ACC112 (cell line): ENCODE measurements around the gene FBL.

Experiments used
- H2AFZ ChIP-seq: fragments of 200-600 bp; sonication (generic); one replicate; pipeline ENCODE4 v1.6.0; 2017; ENCODE audit warnings: antibody characterized with exemption, low read length; ENCODE audit not compliant: unreplicated experiment
- H3K27ac ChIP-seq: fragments of 200-600 bp; sonication (generic); 2 replicates; pipeline ENCODE4 v1.5.1; 2014; ENCODE audit warnings: low read depth, mild to moderate bottlenecking, antibody characterized with exemption, low read length, moderate library complexity
- H3K27me3 ChIP-seq: fragments of 200-600 bp; sonication (generic); 2 replicates; pipeline ENCODE4 v1.6.1; 2014; ENCODE audit warnings: mild to moderate bottlenecking, antibody characterized with exemption, low read length, moderate library complexity, mixed read lengths; ENCODE audit not compliant: insufficient read depth
- H3K36me3 ChIP-seq: fragments of 200-600 bp; sonication (generic); 2 replicates; pipeline ENCODE4 v1.6.1; 2016; ENCODE audit warnings: mild to moderate bottlenecking, antibody characterized with exemption, low read length, moderate library complexity, mixed read lengths; ENCODE audit not compliant: insufficient read depth
- H3K4me1 ChIP-seq: fragments of 200-600 bp; sonication (generic); one replicate; pipeline ENCODE4 v1.6.1; 2016; ENCODE audit warnings: low read length, mixed read lengths; ENCODE audit not compliant: insufficient read depth, unreplicated experiment, control insufficient read depth
- H3K4me3 ChIP-seq: fragments of 200-600 bp; sonication (generic); 2 replicates; pipeline ENCODE4 v1.5.1; 2014; ENCODE audit warnings: mild to moderate bottlenecking, low read depth, low read length
- H3K79me2 ChIP-seq: fragments of 200-600 bp; sonication (generic); one replicate; pipeline ENCODE4 v1.6.0; 2016; ENCODE audit warnings: low read length; ENCODE audit not compliant: control insufficient read depth, unreplicated experiment, insufficient read depth

The FBL gene

GRCh38 chr19:39832341-39833083 is 13.7 kb downstream of the FBL start:
- Histone ChIP-seq H3K27ac (peak overlapping the region; percentile 91; the same call in 1 of the 2 replicates), H3K36me3 (peaks cover 4% of the 10 kb centered on the region; the same call in 1 of the 2 replicates), H3K4me1 (peaks cover 10% of the 10 kb centered on the region), H3K27me3 (no peaks in the 10 kb centered on the region), H2AFZ (no peak overlapping the region), H3K79me2 (no peaks in the 10 kb centered on the region), H3K4me3 (peak overlapping the region; percentile 86)

DNA sequence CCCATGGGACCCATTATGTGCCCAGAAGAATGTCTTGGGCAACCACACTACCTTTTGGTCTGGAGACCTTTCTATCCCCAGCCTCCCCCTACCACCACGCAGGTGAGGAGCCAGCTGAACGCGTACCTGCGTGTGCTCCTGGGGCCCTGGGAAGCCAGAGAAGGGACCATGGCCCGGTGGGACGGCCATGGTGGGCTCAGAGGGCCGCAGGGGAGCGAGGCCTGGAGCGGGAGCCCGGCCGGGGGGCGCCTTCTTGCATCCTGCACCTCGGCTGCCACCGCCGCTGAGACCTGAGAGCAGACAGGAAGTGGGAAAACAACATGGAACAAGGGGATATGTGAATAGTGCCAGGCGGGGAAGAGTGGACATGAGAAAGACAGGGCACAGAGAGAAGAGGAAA is 14.5 kb downstream of the FBL start:
- Histone ChIP-seq H3K27ac (no peak overlapping the region), H3K36me3 (peaks cover 4% of the 10 kb centered on the region; the same call in 1 of the 2 replicates), H3K27me3 (no peaks in the 10 kb centered on the region), H3K79me2 (no peaks in the 10 kb centered on the region), H3K4me3 (no peak overlapping the region), H3K4me1 (peaks cover 10% of the 10 kb centered on the region), H2AFZ (no peak overlapping the region)

GRCh38 chr19:39830847-39831246 is 15.3 kb downstream of the FBL start:
- peaks cover 10% of the 10 kb centered on the region for H3K4me1 ChIP-seq
- no peak overlapping the region for H3K4me3 ChIP-seq
- peaks cover 4% of the 10 kb centered on the region; the same call in 1 of the 2 replicates for H3K36me3 ChIP-seq
- H2AFZ ChIP-seq: no peak overlapping the region
- no peaks in the 10 kb centered on the region for H3K79me2 ChIP-seq
- H3K27ac ChIP-seq: no peak overlapping the region
- H3K27me3 ChIP-seq: no peaks in the 10 kb centered on the region

DNA sequence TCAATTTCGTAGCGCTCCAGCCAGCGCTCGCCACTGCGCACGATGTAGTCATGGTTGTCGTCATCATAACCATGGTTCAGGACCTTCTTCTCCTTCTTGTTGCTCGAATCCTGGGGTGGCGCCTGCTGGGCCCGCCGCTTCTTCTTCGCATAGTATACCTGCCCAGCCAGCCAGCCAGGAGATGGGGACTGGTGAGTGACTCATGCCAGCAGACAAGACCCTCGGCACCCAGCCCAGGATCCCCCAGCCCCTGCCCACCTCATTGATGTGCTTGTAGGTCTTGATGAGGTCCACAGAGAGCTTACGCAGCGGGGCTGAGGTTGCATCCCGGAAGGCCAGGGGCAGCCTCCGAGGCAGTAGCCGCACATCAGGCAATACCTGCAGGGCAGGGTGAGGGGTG is 15.8 kb downstream of the FBL start:
- no peaks in the 10 kb centered on the region for H3K79me2 ChIP-seq

GRCh38 chr19:39829702-39830275 is 16.4 kb downstream of the FBL start:
- Histone ChIP-seq H3K4me1 (peaks cover 12% of the 10 kb centered on the region), H3K27me3 (no peaks in the 10 kb centered on the region), H3K4me3 (no peak overlapping the region), H3K27ac (no peak overlapping the region), H3K36me3 (peaks cover 3% of the 10 kb centered on the region; the same call in 1 of the 2 replicates), H2AFZ (no peak overlapping the region), H3K79me2 (no peaks in the 10 kb centered on the region)

More for the DNA sequence above, 15.8 kb downstream of the FBL start:
- H3K27me3 ChIP-seq: no peaks in the 10 kb centered on the region
- H3K4me3 ChIP-seq: no peak overlapping the region
- no peak overlapping the region for H3K27ac ChIP-seq
- H3K4me1 ChIP-seq: peaks cover 10% of the 10 kb centered on the region
- H2AFZ ChIP-seq: no peak overlapping the region
- H3K36me3 ChIP-seq: peaks cover 4% of the 10 kb centered on the region; the same call in 1 of the 2 replicates

DNA sequence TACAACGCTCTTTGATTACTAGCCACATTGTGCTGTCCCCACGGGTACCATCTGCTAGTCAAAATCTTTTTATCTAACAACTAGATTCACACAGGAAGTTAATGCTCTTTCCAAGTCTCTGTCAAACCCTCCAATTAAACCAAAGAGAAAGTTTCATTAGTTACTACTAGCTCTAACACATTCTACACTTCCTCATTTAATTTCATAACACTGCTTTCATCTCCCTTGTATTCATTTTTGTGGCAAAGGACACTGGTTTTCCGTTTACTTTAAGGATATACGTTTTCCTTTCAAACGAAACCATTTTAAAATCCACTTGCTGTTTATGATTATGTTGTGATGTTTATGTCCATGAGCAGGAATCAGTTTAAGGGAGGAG is 17.5 kb downstream of the FBL start:
- Histone ChIP-seq H3K4me3 (no peak overlapping the region), H3K36me3 (no peaks in the 10 kb centered on the region), H3K4me1 (peaks cover 14% of the 10 kb centered on the region), H3K27me3 (no peaks in the 10 kb centered on the region), H3K79me2 (peaks cover 2% of the 10 kb centered on the region), H2AFZ (no peak overlapping the region), H3K27ac (no peak overlapping the region)

DNA sequence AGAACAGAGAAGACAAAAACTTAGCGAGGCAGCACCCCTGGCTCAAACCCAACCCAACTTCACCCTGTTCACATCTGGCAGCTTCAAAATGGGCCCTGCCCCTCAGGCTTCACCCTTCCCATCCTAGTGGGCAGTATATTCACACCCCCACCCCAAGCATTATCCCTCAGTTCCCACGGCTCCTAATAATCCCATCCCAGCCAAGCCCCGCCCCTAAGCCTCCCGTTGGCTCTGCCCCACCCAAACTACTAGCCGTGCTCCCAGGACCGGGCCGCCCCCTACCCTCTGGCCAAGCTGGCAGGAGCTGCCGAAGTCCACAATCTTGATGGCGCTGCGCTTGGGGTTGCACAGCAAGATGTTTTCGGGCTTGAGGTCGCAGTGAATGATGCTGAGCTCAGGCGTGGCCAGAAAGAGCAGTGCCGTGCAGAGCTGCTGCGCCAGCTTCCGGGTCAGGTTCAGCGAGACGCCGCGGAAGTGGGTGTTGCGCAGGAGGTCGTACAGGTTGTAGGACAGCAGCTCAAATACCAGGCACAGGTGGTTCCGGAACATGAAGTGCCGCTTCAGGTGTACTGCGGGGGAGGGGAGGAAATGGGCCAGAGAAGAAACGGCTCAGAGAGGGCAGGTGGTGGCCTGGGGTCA is 18.0 kb downstream of the FBL start:
- H3K79me2 ChIP-seq: peaks cover 4% of the 10 kb centered on the region
- no peaks in the 10 kb centered on the region for H3K36me3 ChIP-seq
- peaks cover 14% of the 10 kb centered on the region for H3K4me1 ChIP-seq
- no peaks in the 10 kb centered on the region for H3K27me3 ChIP-seq
- H3K4me3 ChIP-seq: no peak overlapping the region
- no peak overlapping the region for H2AFZ ChIP-seq
- H3K27ac ChIP-seq: no peak overlapping the region

DNA sequence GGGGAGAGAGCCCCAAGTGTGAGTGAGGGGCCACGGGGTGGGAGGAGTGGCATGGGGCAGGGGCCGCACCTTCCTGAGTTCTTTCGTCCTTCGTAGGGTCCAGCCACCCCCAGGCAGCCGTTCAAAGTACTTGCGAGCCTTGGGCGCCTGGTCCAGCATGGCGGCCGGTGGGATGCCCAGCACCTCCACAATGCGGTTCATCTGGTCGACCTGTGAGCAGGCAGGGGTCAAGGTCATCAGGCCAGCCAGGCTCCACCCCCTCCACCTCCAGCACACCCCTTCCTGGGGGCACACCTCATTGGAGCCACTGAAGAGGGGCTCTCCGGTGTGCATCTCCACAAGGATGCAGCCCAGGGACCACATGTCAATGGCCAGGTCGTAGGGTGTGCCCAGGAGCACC is 19.0 kb downstream of the FBL start:
- peaks cover 6% of the 10 kb centered on the region for H3K4me1 ChIP-seq
- no peak overlapping the region for H3K27ac ChIP-seq
- no peak overlapping the region for H2AFZ ChIP-seq
- peaks cover 4% of the 10 kb centered on the region for H3K79me2 ChIP-seq
- H3K4me3 ChIP-seq: no peak overlapping the region
- no peaks in the 10 kb centered on the region for H3K27me3 ChIP-seq
- no peaks in the 10 kb centered on the region for H3K36me3 ChIP-seq

DNA sequence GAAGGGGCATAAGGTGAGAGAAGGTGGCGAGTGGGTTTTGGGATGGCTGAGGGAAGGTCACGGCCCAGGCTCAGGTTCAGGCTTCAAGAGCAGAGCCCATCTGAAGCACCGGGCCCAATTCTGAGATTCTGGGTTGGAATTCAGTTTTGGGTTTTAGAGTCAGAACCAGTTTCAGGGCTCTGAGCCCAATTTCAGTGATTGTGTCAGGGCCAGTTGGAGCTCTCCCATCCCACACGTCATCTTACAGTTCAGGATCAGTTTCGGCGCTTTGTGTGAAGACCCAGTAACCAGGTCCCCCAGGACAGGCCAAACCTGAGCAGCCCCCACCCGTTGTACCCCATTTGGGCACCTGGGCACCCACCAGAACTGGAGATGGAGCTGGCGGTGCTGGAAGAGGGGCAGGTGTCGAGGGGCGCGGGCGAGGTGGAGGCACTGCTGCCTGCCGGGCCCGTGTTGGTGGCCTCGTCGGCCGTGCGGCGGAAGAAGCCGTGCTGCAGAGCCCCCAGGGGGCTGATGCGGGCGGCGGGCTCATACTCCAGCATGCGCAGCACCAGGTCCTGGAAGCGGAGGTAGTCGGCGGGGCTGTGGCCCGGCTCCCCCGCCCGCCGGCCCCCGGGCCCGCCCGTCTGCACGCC is 19.8 kb downstream of the FBL start:
- Histone ChIP-seq H3K4me3 (no peak overlapping the region), H3K27me3 (no peaks in the 10 kb centered on the region), H3K27ac (no peak overlapping the region), H2AFZ (no peak overlapping the region), H3K79me2 (peaks cover 4% of the 10 kb centered on the region), H3K4me1 (peaks cover 4% of the 10 kb centered on the region), H3K36me3 (no peaks in the 10 kb centered on the region)

DNA sequence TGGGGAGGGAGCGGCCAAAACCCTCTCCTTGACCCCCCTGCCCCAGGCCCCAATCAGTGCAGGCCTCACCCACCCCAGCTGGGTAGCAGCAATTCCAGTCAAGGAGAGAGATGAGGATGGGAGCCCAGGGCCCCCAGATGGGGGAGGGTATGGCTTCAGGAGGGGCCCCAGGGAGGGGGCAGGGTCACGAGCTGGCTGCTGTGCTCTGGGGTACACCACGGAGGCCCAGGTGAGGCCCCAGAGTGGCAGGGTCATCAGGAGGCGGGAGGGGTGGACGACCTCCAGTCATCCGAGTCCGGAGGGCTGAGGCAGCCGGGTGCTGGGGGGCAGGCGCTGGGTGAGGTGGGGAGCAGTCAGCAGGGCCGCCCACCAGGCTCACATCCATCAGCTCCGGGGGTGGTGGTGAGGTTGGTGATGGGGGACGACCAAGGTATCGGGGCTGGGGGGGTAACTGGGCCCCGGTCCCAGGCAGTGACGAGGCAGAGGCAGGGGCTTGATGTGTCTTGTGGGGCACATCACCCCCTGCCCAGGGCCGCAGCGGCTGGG is 20.6 kb downstream of the FBL start:
- H3K27me3 ChIP-seq: no peaks in the 10 kb centered on the region
- no peak overlapping the region for H2AFZ ChIP-seq
- H3K36me3 ChIP-seq: no peaks in the 10 kb centered on the region
- peaks cover 4% of the 10 kb centered on the region for H3K79me2 ChIP-seq
- H3K27ac ChIP-seq: no peak overlapping the region
- no peak overlapping the region for H3K4me3 ChIP-seq
- peaks cover 4% of the 10 kb centered on the region for H3K4me1 ChIP-seq
